Tibial nerve (tissue), 4 donors: ENCODE results near the gene ACOXL.

Experiments
- CTCF ChIP-seq, 5 experiments: fragments of 200-600 bp in 3 of 5; fragments of 450-650 bp in 2 of 5; sonication (generic) in 3 of 5; IDR thresholded peaks; one replicate each; pipeline ENCODE4 v1.5.1; 2016 to 2019; ENCODE audit warnings: antibody characterized with exemption in 5 of 5, mild to moderate bottlenecking in 3 of 5, moderate library complexity in 2 of 5
- EP300 ChIP-seq, 2 donors: sonication (generic); formaldehyde crosslinking; IDR thresholded peaks; one replicate each; pipeline ENCODE4 v1.6.1; 2017; ENCODE audit warnings: antibody characterized with exemption in 2 of 2, mild to moderate bottlenecking in 1 of 2
- POLR2A ChIP-seq, 2 donors: fragments of 450-650 bp; IDR thresholded peaks; one replicate each; pipeline ENCODE4 v1.6.1; 2017; ENCODE audit warnings: antibody characterized with exemption in 2 of 2, mild to moderate bottlenecking in 2 of 2, moderate library complexity in 2 of 2

- TF ChIP-seq CTCF (IDR thresholded peaks at IDR 0.05) (peak; percentile 29 to 69 (median 45)), EP300 (IDR thresholded peaks at IDR 0.05) (no peak), POLR2A (IDR thresholded peaks at IDR 0.05) (no peak)
Observed at GRCh38 chr2:110755491-110756078, 23.2 kb downstream of the ACOXL start.
